Activated CD4-positive, alpha-beta T cell treated with anti-CD3 and anti-CD28 coated beads for 48 hours (primary cell): ENCODE measurements around the gene GIGYF2.
A peak's percentile ranks its signal among the peaks of the same experiment; 100 is the strongest.

Experiments used
- DNase-seq: peaks from one replicate; pipeline ENCODE4 v3.0.0-alpha.2; 2020

Gene GIGYF2

GRCh38 chr2:232884001-232884421 lies 186.9 kb downstream of the GIGYF2 start:
- no peak for DNase-seq

- no peak for DNase-seq
Observed at GRCh38 chr2:232884549-232885263, 187.6 kb downstream of the GIGYF2 start.

DNA sequence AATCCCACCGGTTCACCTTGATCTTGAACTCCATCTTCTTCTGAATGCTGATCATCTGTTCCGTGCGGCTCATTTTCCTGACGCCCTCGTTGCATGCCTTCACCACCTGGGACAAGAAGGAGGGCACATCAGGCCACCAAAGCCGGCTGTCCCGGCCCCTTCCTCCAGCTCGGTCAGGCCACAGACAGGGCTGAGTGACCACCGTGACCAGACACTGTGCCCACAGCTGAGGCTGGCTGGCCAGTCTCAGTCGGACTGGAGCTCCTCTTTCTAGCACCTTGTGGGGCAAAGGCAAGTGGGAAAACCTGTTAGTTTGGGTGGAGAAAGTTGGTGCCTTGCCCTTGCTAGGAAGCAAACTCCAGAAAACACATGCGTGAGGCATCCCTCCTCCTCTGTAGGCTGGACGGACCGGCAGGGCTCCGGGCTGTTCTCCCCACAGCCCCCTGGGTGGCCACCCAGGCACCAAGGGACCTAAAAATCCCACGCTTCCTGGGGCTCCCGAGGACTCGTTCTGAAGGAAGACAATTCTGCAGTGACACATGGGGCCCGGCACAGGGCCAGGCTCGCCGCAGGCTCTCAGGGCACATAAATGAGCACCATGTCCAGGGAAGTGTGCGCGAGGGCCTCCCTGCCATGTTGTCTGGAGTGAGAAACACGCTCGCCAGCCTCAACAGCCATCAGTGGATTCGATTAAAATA lies 188.3 kb downstream of the GIGYF2 start:
- no peak for DNase-seq

- DNase-seq: no peak
Observed at GRCh38 chr2:232886176-232886575, 189.0 kb downstream of the GIGYF2 start.

- no peak for DNase-seq
Observed at GRCh38 chr2:232886632-232887031, 189.5 kb downstream of the GIGYF2 start.

DNA sequence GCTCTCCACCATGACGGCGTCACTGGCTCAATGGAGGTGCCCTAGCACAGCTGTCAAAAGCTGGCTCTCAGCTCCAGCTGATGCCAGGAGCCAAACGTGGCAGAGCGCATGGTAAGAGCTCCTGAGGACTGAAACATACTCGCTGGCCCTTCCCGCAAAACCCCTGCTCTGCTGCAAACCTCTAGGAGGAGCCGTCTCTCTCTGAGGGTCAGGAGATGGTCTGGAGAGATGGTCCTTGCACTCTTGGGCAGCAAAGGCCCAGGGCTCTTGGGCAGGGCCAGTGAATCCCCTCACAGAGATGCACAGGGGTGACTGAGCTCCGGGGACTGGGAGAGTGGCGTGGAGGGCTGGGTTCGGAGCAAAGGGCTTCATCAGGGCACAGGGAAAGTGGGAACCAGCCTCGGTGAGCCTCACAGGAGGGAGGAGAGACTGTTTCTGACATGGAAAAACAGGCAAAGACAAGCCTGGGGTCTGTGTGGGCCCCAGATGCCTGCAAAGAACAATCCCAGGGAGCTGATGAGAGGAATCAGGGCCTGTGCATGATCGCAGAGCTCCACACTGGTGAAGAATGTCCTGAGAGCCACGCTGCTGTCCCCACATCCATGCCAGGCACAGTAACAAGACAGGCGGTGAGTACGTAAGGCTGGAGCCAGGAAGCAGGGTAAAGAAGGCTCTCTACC lies 190.2 kb downstream of the GIGYF2 start:
- peak; percentile 0 for DNase-seq

- peak; percentile 1 for DNase-seq
Observed at GRCh38 chr2:232888099-232888836, 191.1 kb downstream of the GIGYF2 start.

GRCh38 chr2:232888839-232889529 lies 191.9 kb downstream of the GIGYF2 start:
- DNase-seq: peak; percentile 1

GRCh38 chr2:232889876-232890401 lies 192.8 kb downstream of the GIGYF2 start:
- no peak for DNase-seq

GRCh38 chr2:232890536-232890895 lies 193.4 kb downstream of the GIGYF2 start:
- DNase-seq: no peak

- no peak for DNase-seq
Observed at GRCh38 chr2:232890896-232891601, 193.9 kb downstream of the GIGYF2 start.

- DNase-seq: no peak
Observed at GRCh38 chr2:232891621-232892071, 194.5 kb downstream of the GIGYF2 start.

- no peak for DNase-seq
Observed at GRCh38 chr2:232892221-232892620, 195.1 kb downstream of the GIGYF2 start.

DNA sequence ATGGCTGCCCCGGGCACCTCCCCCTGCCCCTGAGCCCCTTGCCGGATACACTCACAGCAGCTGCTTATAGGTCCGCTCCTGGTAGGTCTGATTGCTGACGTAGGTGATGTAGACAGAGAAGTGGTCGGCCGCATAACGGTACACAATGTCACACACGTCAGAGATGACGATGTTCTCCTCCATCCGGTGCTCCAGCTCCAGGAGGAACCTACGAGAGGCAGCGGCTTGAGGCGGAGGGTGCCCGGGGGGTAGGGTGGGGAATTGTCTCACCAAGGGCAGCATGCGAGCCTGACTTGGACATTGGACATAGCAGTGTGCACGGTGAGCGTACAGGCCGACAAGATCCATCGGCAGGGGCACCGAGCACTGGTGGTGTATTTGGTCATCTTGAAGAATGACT lies 195.7 kb downstream of the GIGYF2 start:
- DNase-seq: peak; percentile 1

DNA sequence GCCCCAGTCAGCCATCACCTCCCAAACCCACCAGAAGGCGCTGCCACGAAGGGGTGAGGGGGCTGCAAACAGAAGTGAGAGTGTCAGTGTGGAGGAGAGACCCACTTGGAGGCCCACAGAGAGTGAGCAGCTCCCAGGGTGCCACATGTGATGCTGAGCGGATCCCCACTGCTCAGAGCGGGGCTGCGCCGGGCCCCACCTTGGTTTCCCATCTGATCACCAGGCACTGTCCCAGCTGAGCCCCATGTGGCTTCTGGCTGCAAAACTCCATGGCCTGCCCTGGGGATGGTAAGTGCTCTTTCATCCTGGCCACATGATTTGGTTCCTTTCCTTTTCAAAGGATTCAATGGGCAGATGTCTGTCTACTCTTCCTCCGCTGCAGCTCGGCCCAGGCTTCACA lies 196.7 kb downstream of the GIGYF2 start:
- DNase-seq: peak; percentile 2

DNA sequence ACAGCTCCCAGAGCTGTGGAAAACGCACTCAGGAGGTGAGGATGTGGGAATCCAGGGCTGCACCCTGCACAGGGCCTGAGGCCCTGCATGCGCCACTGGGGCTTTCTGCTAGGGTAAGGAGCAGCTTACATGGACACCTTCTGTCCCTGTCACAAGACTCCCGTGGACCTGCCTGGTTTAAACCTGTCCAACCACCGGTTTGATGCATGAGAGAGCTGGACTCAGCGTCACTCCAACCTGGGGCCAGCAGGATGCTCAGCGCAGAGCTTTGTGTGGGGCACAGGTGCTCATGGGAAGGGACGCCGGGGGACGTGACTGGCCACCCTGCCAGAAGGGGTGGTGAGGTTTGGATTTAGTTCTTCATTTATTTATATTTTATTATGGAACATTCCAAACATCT lies 197.1 kb downstream of the GIGYF2 start:
- no peak for DNase-seq

GRCh38 chr2:232894746-232895145 lies 197.6 kb downstream of the GIGYF2 start:
- DNase-seq: no peak

DNA sequence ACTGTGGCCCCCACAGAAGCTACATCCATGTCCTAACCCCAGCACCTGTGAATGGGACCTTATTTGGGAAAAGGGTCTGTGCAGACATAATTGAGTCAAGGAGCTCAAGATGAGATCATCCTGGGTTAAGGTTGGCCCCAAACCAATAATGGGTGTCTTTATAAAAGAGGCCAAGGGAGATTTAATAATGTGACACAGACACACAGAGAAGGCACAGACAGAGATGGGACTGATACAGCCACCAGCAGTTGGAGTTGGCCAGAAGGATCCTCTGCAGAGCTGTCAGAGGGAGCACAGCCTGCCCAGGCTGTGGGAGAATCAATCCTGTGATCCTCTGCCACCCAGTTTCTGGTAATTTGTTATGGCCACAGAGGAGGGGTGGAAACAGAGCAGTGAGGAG lies 199.0 kb downstream of the GIGYF2 start:
- no peak for DNase-seq

GRCh38 chr2:232896720-232897597 lies 199.8 kb downstream of the GIGYF2 start:
- no peak for DNase-seq

DNA sequence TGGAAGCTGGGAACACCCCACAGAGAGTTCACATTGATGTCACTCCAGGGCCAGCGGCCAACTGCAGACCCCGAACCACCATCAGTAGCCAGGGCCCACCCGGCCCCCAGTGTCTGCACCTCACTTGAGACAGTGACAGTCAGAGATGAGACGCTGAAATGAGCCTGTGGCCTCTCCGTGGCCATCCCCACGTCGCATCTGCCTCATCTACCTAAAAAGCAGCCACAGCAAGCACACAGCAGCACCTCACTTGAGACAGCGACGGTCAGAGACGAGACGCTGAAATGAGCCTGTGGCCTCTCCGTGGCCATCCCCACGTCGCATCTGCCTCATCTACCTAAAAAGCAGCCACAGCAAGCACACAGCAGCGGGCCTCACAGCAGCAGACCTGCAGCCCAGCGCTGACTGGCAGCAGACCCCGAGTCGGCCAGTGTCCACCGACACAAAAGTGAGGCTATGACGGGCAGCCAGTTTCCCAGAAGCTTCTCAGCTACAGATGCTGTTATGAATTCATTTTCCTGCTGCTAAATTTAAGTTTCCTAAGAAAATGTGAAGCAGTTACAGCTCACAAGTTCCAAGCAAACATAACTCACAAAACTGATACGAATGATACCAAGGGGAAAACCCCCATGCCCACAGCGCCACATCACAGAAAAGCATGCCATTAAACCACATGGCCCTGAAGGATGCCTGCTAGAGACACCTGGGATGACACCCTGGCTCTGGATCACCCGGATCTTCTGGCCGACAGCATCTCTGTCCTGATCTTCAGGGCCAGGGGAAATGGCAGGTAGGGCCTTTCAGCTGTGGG lies 200.7 kb downstream of the GIGYF2 start:
- DNase-seq: peak; percentile 83
